Measurements from ENCODE around the gene L3MBTL1. TPM values are rescaled to one million over a fixed set of nuclear protein-coding genes. Genes with fewer than 3 reads are reported as not detected.

Gene L3MBTL1
- total RNA-seq, 1 donor from 2014 or later, result 3.6 TPM

GRCh38 chr20:43534791-43535350, 27.4 kb downstream of the L3MBTL1 start:
- DNase-seq (ENCODE audit: low spot score) (no peak), ATAC-seq (no peak)

- peak; percentile 19 for DNase-seq (ENCODE audit: low spot score)
- no peak for ATAC-seq
Observed at GRCh38 chr20:43535370-43536004, 28.0 kb downstream of the L3MBTL1 start.

DNA sequence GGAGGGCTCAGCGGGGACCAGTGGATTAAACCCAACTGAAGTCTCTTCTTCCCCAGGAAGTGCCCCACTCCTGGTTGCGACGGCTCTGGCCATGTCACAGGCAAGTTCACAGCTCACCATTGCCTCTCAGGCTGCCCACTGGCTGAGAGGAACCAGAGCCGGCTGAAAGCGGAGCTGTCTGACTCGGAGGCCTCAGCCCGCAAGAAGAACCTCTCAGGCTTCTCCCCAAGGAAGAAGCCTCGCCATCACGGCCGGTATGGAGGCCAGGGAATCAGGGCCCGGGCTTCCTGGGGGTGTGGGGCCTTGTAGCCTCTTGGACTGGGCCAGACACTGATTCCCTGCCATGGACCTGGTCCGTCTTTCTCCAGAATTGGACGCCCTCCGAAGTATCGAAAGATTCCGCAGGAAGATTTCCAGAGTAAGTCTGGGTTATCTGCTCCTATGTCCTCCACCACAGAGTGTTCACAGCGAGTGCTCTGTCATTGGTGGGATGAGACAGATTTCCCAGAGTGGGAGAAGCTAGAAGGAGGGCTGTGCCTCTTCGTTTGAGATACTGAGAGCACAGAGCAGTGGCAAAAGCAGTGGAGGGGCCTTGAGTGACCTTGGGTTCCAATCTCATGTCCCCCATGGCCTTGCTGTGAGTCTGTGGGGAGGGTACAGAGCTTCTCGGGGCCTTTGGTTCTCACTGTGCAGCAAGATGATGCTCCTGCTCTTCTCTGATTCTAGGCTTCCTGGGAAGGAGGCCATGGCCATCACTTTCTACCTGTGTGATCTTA, 28.7 kb downstream of the L3MBTL1 start:
- DNase-seq (ENCODE audit: low spot score), result peak; percentile 33
- ATAC-seq, result no peak

- ATAC-seq (no peak), DNase-seq (ENCODE audit: low spot score) (peak; percentile 12)
Observed at GRCh38 chr20:43536817-43537440, 29.4 kb downstream of the L3MBTL1 start.

- peak; percentile 66 for DNase-seq (ENCODE audit: low spot score)
- ATAC-seq, result peak; percentile 85
Observed at GRCh38 chr20:43537921-43538877, 30.7 kb downstream of the L3MBTL1 start.

DNA sequence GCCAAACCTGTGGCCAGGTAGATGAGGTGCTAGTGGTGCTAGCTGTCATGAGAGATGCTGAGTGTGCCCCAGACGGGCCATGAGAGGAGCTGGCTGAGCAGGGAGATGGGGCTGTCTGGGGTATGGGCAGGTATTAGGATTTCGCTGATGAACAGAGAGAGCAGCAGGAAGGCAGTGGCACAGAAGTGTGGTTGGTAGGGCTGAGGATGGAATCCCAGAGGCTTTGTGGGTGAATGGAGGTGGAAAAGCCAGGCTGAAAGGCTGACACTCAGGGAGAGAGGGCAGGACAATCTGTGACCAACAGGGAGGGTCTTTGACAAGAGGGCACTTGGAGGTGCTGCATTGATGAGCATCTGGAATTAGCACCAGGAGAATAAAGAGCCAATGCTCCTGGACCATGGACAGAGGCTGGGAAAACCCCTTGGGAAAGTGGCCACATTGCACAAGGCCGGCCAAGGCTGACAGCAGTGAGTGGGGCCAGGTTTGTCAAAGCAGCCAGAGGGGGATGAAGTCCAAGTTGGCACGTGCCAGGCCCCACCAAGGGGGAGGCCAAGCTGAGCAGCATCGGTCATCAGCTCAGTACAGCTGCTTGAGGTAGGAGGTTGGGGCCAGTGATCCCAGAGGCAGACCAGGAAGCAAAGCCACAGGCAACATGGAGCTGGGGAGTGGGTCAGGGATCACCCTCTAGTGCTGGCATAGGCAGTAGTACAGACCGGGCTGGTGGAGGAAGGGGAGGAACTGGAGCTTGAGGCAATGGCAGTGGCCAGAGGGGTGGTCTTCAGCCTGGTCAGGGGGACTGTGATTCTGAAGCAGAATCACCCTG, 31.6 kb downstream of the L3MBTL1 start:
- ATAC-seq, result peak; percentile 84
- peak; percentile 81 for DNase-seq (ENCODE audit: low spot score)

DNA sequence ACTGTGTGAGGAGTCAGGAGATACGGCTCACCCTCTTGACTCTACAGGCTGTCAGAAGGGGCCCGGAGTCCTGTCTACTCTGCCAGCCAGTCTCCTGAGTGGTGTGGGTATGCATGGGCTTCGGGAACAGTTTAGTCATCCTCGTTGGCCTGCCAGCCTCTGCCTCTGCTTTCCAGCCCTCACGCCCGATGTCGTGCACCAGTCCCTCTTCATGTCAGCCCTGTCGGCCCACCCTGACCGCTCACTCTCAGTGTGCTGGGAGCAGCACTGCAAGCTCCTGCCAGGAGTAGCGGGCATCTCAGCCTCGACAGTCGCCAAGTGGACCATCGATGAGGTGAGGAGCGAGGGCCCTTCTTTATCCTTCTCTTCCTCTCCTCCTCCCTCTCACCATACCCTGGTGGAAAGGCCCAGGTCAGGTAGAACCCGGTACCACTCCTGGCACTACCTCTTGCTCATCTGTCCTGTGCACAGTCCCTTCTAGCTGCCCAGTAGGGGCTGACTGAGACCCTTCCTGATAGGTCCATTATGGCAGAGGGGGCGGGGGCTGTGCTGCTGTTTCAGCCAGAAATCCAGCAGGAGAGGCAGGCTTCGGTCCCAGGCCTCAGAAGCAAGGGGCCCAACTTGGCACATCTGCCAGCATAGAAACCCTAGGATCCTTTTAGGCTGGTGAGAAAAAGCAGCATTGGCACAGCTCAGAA, 32.6 kb downstream of the L3MBTL1 start:
- ATAC-seq (no peak), DNase-seq (ENCODE audit: low spot score) (no peak)

GRCh38 chr20:43540673-43541060, 33.2 kb downstream of the L3MBTL1 start:
- no peak for DNase-seq (ENCODE audit: low spot score)
- ATAC-seq, result no peak

DNA sequence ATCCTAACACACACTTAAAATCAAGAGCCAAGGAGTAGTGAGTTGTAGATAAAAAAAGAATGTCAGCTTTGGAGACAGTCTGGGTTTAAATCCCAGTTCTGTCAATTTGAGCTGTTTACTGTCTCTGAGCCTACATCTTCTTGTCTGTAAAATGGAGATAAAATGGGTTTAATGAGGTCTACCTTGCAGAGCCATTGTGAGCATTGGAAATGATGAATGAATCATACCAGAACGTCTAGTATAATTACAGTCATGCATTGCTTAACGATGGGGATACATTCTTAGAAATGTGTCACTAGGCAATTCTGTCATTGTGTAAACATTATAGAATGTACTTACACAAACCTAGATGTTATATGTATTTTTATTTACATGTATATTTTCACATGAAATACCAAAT, 33.7 kb downstream of the L3MBTL1 start:
- ATAC-seq (no peak), DNase-seq (ENCODE audit: low spot score) (no peak)

- no peak for ATAC-seq
- no peak for DNase-seq (ENCODE audit: low spot score)
Observed at GRCh38 chr20:43542161-43542560, 34.7 kb downstream of the L3MBTL1 start.

DNA sequence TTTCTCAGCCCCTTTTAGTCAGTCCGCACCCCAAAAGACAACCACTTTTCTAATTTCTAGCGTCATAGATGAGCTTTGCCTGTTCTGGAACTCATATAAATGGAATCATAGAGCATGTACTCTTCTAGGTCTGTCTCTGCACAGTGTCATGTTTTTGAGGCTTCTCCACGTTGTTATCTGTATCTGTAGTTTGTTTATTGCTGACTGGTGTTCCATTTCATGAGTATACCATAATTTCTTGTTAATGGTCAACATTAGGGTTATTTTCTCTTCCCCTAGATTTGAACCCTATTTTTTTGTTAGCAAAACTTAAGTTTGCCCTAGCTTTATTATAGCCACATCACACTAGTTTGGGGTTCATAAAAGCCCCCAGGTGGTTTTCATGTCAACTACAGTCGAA, 35.2 kb downstream of the L3MBTL1 start:
- ATAC-seq (no peak), DNase-seq (ENCODE audit: low spot score) (no peak)

GRCh38 chr20:43543138-43543537, 35.6 kb downstream of the L3MBTL1 start:
- ATAC-seq (no peak), DNase-seq (ENCODE audit: low spot score) (no peak)

DNA sequence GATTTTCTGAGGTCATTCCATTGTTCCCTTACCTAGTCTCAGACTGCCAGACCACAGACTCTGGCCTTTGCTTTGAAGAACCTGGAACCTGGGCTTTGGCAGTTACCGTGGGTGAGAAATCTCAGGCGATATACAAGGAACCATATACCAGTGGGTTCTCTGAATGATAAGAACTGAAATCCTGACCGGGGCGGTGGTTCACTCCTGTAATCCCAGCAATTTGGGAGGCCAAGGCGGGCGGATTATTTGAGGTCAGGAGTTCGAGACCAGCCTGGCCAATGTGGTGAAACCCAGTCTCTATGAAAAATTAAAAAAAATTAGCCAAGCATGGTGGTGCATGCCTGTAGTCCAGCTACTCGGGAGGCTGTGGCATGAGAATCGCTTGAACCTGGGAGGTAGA, 37.0 kb downstream of the L3MBTL1 start:
- DNase-seq (ENCODE audit: low spot score), result no peak
- no peak for ATAC-seq

DNA sequence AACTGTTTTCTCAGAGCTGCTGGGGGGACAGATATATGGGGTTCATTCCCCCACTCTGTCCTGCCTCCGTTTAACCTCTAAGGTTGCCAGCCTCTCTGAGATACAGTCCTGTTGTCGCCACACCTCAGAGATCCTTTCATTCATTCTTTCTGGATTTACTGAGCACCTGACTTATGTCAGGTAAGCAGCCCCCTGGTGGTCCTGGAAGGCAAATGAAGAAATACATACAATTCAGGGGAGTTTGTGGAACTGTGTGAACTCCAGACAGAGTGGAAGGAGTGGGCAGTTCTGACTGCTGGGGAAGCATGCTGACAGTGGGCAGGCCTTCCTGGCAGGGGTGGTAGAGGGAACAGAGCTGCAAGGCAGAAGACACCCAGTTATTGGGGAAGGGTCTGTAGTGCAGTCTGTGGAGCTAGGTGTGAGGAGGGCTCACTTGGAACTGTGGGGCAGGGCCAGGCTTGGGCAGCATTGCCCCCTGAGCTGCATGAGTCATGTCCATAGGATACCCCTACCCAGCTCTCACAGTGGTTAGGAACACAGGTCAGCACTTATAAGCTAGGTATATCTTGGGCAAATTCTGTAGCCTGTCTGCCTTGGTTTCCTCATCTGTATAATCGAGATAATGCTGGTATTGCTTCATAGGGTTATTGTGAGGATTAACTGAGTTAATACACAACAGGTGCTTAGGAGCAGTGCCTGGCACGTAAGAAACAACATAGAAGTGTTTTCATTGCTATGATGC, 38.5 kb downstream of the L3MBTL1 start:
- ATAC-seq (no peak), DNase-seq (ENCODE audit: low spot score) (no peak)

DNA sequence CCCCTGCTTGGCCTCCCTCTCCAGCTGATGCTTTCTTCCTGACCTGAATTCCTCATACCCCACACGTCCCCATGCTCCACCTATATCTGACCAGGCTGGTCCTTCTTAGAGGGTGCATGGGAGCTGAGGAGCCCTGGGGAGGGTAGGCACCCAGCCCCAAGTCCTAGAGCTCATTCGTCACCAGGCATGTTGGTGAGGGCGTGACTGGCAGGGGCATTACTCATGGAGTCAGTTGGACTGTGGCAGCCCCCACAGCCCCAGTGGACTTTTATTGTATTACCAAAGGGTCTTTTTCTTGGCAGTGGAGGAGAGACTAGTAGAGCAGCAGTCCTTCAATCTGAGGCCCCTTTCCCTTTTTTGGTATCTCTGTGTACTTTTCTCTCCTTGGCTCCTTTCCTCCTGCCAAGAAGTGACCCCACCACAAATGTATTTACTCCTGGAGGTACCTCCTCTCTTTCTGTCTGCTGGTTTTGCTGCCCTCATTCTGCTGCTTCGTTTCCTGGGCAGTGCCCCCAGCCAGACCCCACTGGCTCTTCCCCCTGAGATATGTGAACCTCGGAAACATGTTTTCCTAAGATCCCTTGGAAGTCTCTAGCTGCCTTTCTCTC, 40.9 kb downstream of the L3MBTL1 start:
- ATAC-seq, result no peak
- no peak for DNase-seq (ENCODE audit: low spot score)

DNA sequence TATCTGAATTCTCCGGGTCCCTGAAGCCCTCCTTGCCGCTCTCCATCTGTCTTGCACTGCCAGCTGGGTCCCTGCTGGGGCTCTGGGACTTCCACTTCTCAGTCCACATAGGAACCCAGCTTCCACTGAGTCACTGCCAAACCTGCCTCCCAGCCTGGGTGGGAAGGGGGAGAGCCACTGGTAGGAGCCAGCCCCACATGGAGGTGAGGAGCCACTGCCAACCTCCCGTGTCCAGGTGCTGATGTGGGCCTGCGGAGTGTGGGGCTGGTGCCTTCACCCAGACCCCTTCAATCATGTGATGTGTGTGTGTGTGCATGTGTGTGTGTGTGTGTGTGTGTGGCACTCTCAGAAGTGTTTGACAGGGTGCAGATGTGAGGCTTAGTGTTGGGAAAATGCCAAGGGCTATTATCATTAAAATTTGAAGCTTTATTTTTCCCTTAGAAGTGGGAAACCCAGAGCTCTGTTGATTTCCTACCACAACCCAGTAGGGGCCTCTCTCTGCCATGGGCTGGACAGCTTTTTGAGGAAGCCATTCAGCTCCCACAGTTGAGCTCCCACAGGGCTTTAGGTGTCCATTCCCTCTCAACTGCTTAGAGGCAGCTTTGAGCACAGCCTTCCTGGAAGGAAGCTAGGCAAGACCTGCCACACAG, 42.0 kb downstream of the L3MBTL1 start:
- ATAC-seq, result peak; percentile 35
- no peak for DNase-seq (ENCODE audit: low spot score)

GRCh38 chr20:43550456-43550855, 43.0 kb downstream of the L3MBTL1 start:
- peak; percentile 93 for DNase-seq (ENCODE audit: low spot score)
- peak; percentile 94 for ATAC-seq

- DNase-seq (ENCODE audit: low spot score) (no peak), ATAC-seq (no peak)
Observed at GRCh38 chr20:43554369-43554768, 46.9 kb downstream of the L3MBTL1 start.

All from left lobe of liver (tissue), 2 donors.